ENCODE data around the gene NANS. TPM values are rescaled to one million over a fixed set of nuclear protein-coding genes. Genes with fewer than 3 reads are reported as not detected.

The NANS gene
- total and polyA plus RNA-seq, 4 donors, result 23.4 to 55.4 (median 42.8) TPM

DNA sequence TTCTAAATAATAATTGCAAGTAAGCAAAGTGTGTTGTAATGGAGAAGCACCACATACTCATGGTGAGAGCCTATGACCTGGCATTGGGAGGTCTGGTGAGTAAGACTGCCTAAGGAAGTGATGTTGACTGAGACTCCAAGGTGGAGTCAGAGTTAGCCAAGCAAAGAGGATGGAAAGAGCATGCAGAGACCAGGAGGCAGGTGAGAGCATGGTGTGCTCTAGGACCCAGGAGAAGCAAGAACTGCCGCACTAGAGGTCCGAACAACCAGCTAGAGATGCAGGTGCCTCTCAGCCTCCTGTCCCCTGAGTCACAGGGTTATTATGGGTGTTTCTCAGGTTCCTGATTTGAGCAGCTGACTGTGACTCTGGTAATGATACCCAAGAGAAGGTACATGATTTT is 46.1 kb upstream of the NANS start:
- no peak for DNase-seq (ENCODE audit: low spot score)
- no peaks in the 10 kb centered on the region for H3K9me3 ChIP-seq (ENCODE audit: control insufficient read depth in 4 of 4, low read length in 3 of 4)
- 62% methylated on average over 2 of the region's 2 CpGs for WGBS
- H3K36me3 ChIP-seq (ENCODE audit: control insufficient read depth in 4 of 4, insufficient read depth in 3 of 4, low read depth in 1 of 4, low read length in 3 of 4), result peaks cover 16 to 73% (median 55%) of the 10 kb centered on the region in 4 donors
- TF ChIP-seq RXRA (IDR thresholded peaks at IDR 0.05) (no peak), REST (IDR thresholded peaks at IDR 0.05) (no peak), MAX (IDR thresholded peaks at IDR 0.05) (no peak)
- no peak overlapping the region for H3K27ac ChIP-seq (ENCODE audit: low read depth in 1 of 2, low read length in 2 of 2)
- no peak overlapping the region for H3K9ac ChIP-seq (ENCODE audit: low read depth in 1 of 2, low read length in 2 of 2)
- no peaks in the 10 kb centered on the region for H3K27me3 ChIP-seq (ENCODE audit: control insufficient read depth in 4 of 4, insufficient read depth in 4 of 4, low read length in 3 of 4)
- no peak overlapping the region for H3K4me3 ChIP-seq (ENCODE audit: low read depth in 1 of 3, low read length in 3 of 3)
- no peaks in the 10 kb centered on the region for H3K4me1 ChIP-seq (ENCODE audit: control insufficient read depth in 4 of 4, insufficient read depth in 4 of 4, low read length in 3 of 4)

DNA sequence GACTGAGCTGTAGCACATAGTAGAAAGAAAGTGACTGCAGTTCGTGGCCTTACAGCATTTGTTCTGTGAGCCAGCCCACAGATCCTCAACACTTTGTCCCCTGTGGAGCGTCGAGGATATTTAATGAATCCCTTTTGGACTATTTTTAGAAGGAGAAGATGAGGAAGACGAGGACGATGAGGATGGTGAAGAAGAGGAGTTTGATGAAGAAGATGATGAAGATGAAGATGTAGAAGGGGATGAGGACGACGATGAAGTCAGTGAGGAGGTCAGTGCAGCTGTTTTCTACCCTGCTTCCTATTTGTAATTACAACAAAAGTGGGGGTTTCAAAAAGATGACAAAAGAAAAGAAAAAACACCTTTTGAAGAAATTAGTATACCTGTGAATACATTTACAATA is 45.4 kb upstream of the NANS start:
- H3K9ac ChIP-seq (ENCODE audit: low read depth in 1 of 2, low read length in 2 of 2), result no peak overlapping the region
- H3K27ac ChIP-seq (ENCODE audit: low read depth in 1 of 2, low read length in 2 of 2), result no peak overlapping the region
- H3K4me1 ChIP-seq (ENCODE audit: control insufficient read depth in 4 of 4, insufficient read depth in 4 of 4, low read length in 3 of 4), result no peaks in the 10 kb centered on the region
- WGBS, result 95% methylated on average over 7 of the region's 7 CpGs
- TF ChIP-seq, protein P1, sequence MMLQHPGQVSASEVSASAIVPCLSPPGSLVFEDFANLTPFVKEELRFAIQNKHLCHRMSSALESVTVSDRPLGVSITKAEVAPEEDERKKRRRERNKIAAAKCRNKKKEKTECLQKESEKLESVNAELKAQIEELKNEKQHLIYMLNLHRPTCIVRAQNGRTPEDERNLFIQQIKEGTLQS (IDR thresholded peaks at IDR 0.05), result no peak
- TF ChIP-seq HNF4G (IDR thresholded peaks at IDR 0.05) (no peak), NR2F2 (IDR thresholded peaks at IDR 0.05) (no peak), TAF1 (conservative IDR thresholded peaks at IDR 0.05) (no peak), HNF4A (conservative IDR thresholded peaks at IDR 0.05) (no peak), GABPA (IDR thresholded peaks at IDR 0.05 in 1 of 2, conservative IDR thresholded peaks at IDR 0.05 in 1 of 2) (no peak), SP1 (IDR thresholded peaks at IDR 0.05) (no peak), REST (IDR thresholded peaks at IDR 0.05) (no peak), YY1 (IDR thresholded peaks at IDR 0.05) (no peak)
- H3K27me3 ChIP-seq (ENCODE audit: control insufficient read depth in 4 of 4, insufficient read depth in 4 of 4, low read length in 3 of 4), result no peaks in the 10 kb centered on the region
- H3K36me3 ChIP-seq (ENCODE audit: control insufficient read depth in 4 of 4, insufficient read depth in 3 of 4, low read depth in 1 of 4, low read length in 3 of 4), result peaks cover 17 to 71% (median 51%) of the 10 kb centered on the region in 4 donors
- no peak for DNase-seq (ENCODE audit: low spot score)
- H3K9me3 ChIP-seq (ENCODE audit: control insufficient read depth in 4 of 4, low read length in 3 of 4), result no peaks in the 10 kb centered on the region
- no peak overlapping the region for H3K4me3 ChIP-seq (ENCODE audit: low read depth in 1 of 3, low read length in 3 of 3)
